Embryonic facial prominence (tissue), 1 donor: ENCODE measurements around the gene PERP.

Experiments
- DNase-seq: peaks from one replicate; pipeline ENCODE4 v3.0.0-alpha.2; 2016; ENCODE audit errors: extremely low spot score

The PERP gene

GRCh38 chr6:138052783-138053182, 54.4 kb downstream of the PERP start:
- DNase-seq = no peak

- no peak for DNase-seq
These were observed 62.2 kb downstream of the PERP start for GRCh38 chr6:138044972-138045371.

DNA sequence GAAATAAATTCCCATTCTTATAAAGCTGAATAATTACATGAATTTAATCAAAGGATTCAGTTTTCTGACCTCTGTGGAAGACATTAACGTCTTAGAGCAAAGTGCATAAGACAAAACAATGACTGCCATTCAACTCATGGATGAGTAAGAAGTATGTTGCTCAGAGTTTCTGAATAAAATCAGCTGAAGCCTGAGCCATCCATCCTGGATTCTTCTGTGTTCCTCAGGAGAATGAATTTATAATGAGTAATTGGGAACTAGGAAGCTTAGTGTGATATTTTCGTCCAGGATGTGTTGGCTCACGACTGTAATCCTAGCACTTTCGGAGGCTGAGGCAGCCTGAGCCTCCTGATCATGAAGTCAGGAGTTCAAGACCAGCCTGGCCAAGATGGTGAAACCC, 62.8 kb downstream of the PERP start:
- DNase-seq = no peak
